Vagina (tissue), 2 donors: ENCODE measurements around the gene HRG.

Experiments
- CTCF ChIP-seq, 3 experiments: fragments of 450-650 bp in 2 of 3; fragments of 200-600 bp in 1 of 3; sonication (generic) in 1 of 3; IDR thresholded peaks; one replicate each; pipeline ENCODE4 v1.5.1; 2017 to 2019; ENCODE audit warnings: antibody characterized with exemption in 3 of 3, mild to moderate bottlenecking in 2 of 3, moderate library complexity in 2 of 3
- POLR2A ChIP-seq, 2 donors: fragments of 450-650 bp; IDR thresholded peaks; one replicate each; pipeline ENCODE4 v1.6.1; 2017; ENCODE audit warnings: antibody characterized with exemption in 2 of 2, mild to moderate bottlenecking in 2 of 2, moderate library complexity in 2 of 2
- POLR2AphosphoS5 ChIP-seq, 2 donors: sonication (generic); formaldehyde crosslinking; IDR thresholded peaks; one replicate each; pipeline ENCODE4 v1.9.0; 2017; ENCODE audit warnings: antibody characterized with exemption in 2 of 2, mild to moderate bottlenecking in 2 of 2, low read depth in 1 of 2; ENCODE audit not compliant: insufficient read depth in 1 of 2

- TF ChIP-seq CTCF (IDR thresholded peaks at IDR 0.05) (no peak), POLR2A (IDR thresholded peaks at IDR 0.05) (no peak), POLR2AphosphoS5 (IDR thresholded peaks at IDR 0.05; ENCODE audit: insufficient read depth in 1 of 2, low read depth in 1 of 2) (no peak)
Measured at GRCh38 chr3:186665625-186666188, at the start of gene HRG.
